HL-60 (cell line): ENCODE measurements around the gene PHLDB2.

ENCODE experiments used
- CTCF ChIP-seq: IDR thresholded peaks from one replicate; pipeline ENCODE4 v1.5.1; 2011; ENCODE audit warnings: low read length, control low read depth, inconsistent platforms; ENCODE audit not compliant: insufficient read depth
- GABPA ChIP-seq: IDR thresholded peaks from 2 replicates; pipeline ENCODE4 v1.6.1; 2012; ENCODE audit warnings: low read depth
- POLR2AphosphoS5 ChIP-seq: IDR thresholded peaks from 2 replicates; pipeline ENCODE4 v1.6.1; 2012; ENCODE audit warnings: low read depth
- REST ChIP-seq: IDR thresholded peaks from 2 replicates; pipeline ENCODE4 v1.6.1; 2012; ENCODE audit warnings: low read depth; ENCODE audit not compliant: insufficient replicate concordance

DNA sequence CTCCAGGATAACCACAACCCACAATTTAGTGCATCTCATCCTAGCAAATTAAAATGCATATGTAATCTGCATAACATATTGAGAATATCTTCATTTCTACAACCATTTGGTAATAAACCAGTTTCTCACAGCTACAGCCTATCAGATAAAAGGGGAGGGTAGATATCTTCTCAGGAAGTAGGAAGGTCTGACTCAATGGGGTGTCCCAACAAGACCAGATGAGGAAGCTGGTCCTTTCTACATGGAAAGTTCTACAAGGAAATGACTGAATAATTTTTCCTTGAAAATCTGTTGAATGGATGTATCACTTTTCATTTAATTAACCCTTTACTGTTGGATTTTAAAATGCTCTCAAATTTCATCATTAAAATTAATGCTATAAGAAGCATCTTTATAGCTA, 158.0 kb downstream of the PHLDB2 start:
- TF ChIP-seq POLR2AphosphoS5 (no peak), CTCF (no peak), REST (no peak), GABPA (no peak)
